HG02852 (cell line): Measurements from ENCODE around the gene TECTA.
"Not testable (repeated sequence)": the region's sequence is repeated elsewhere in the genome, so short reads cannot be mapped to it uniquely, and the experiment has no call there.

Experiments used
- ATAC-seq: cut with Tn5 transposase; IDR thresholded peaks from one replicate; pipeline ENCODE4 v1.9.1; 2021; ENCODE audit warnings: mild to moderate bottlenecking, moderate library complexity; ENCODE audit not compliant: unreplicated experiment

TECTA gene

DNA sequence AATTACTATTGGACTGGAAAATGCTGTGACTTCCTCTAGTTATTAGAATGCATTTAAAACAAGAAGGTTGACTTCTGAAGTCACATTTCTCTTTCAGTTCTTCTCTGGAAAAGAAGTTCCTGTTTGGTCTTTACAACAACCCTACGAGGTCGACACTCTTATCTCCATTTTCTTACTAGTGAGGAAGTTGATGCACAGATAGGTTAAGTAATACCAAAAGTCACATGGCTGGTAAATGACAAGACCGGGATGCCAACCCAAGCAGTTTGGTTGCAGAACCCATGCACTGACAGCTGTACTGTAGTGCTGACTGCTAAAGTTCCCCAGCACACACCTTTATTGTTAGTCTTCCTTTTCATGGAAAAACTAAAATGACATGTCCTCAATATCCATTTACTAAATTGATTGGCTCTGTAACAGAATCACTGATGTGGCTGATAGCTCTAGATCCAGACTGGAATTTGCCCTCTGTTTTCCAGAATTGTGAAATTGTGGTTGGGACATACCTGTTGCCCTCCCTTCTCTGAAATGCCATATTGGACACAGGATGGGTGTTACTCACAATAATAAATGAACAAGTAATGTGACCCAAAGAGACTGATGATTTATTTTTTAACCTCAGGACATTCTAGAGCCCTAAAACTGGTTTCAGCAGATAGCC, 9.4 kb upstream of the TECTA start:
- no peak for ATAC-seq

- ATAC-seq, result no peak
Observed at GRCh38 chr11:121095561-121095960, 5.5 kb upstream of the TECTA start.

GRCh38 chr11:121099364-121099763, 1.7 kb upstream of the TECTA start:
- ATAC-seq, result no peak

GRCh38 chr11:121099885-121100284, 1.2 kb upstream of the TECTA start:
- no peak for ATAC-seq

GRCh38 chr11:121104312-121104762, 3.3 kb downstream of the TECTA start:
- no peak for ATAC-seq

GRCh38 chr11:121105063-121105480, 4.0 kb downstream of the TECTA start:
- ATAC-seq, result no peak

- ATAC-seq, result no peak
Observed at GRCh38 chr11:121105481-121106195, 4.6 kb downstream of the TECTA start.

GRCh38 chr11:121106812-121107211, 5.8 kb downstream of the TECTA start:
- ATAC-seq, result no peak

DNA sequence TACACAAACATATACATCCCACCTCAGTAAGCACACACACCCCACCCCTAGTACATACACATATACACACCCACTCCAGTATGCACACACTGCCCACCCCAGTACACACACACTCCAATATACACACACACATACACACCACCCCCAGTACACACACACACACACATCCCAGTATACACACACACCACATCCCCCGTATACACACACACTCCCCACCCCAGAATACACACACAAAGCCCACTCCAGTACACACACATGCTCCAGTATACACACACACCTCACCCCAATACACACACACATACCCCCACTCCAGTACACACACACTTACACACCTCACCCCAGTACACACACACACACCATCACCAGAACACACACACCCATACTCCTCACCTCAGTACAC, 7.4 kb downstream of the TECTA start:
- no peak for ATAC-seq

- no peak for ATAC-seq
Observed at GRCh38 chr11:121109471-121109870, 8.4 kb downstream of the TECTA start.

GRCh38 chr11:121109916-121110586, 9.0 kb downstream of the TECTA start:
- no peak for ATAC-seq

DNA sequence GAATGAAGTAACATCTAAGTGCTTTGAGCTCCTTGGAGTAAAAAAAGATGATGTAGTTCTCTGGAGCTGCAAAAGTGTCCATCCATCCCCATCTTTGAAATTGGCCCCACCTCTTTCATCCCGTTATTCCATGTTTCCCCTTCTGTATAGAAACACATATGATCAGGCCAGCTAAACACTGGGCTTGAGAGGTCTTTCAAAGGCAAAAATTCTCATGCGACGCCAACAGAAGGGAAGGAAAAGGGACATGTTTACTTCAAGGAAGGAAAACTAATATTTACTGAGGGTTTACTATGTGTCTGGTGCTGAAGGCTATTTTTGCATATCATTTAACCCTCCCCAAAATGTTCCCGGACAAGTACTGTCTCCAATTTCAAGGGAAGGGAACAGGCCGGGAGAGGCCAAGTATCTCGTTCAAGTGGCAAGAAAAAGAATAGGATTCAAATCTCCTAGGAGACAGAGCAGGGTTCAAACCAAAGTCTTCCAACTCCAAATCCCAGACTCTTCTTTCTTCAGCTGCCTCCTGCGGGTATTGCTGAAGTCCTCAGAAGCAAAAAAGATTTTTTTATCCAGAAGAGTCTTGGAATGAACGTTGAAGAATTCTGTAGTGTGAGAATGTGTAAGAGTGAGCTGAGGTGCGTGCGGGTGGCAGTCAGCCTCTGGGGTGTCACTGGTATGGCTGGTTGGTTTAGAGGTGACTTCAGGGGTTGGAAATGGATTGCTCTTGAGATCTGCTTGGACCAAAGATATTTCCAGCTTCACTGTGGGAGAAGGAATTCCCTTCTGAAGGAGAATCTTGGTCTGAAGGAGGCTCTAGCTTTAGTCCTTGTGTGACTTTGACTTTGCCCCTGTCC, 10.1 kb downstream of the TECTA start:
- ATAC-seq, result no peak

- no peak for ATAC-seq
Observed at GRCh38 chr11:121112498-121113455, 11.7 kb downstream of the TECTA start.

DNA sequence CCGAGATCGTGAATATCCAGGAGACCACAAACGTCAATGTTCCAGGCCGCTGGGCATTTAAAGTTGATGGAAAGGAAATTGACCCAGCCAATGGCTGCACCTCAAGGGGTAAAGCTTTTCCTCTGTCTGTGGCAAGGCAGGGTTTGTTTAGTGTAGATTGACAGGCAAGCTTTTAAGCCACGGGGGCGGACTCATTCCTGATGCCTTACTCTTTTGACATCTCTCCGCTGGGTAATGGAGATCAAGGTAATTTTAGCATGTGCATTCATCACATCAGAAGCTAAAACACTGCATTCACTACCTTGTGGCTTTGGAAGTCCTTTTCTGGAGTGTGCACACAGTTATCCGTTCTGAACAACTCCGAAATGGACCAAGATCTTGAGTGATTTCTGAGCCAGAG, 12.6 kb downstream of the TECTA start:
- ATAC-seq, result no peak

GRCh38 chr11:121115024-121115423, 14.0 kb downstream of the TECTA start:
- not testable (repeated sequence) for ATAC-seq

DNA sequence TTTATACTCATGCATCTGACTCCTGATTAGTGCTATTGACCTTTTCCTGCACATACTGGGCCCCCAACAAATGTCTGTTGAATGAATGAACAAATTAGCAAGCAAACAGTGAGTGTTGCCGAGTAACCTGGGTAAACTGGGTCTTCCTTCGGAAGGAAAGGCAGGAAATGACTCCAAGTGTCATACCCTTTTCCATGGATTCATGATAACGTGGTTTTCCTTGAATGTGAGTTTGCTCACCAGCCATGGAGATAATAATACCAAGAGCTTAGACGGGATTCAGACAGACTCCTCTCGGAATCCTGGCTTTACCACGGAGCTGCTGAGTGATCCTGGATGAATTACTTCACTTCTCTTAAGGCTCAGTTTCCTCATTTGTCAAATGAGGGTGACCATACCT, 16.7 kb downstream of the TECTA start:
- ATAC-seq, result no peak

DNA sequence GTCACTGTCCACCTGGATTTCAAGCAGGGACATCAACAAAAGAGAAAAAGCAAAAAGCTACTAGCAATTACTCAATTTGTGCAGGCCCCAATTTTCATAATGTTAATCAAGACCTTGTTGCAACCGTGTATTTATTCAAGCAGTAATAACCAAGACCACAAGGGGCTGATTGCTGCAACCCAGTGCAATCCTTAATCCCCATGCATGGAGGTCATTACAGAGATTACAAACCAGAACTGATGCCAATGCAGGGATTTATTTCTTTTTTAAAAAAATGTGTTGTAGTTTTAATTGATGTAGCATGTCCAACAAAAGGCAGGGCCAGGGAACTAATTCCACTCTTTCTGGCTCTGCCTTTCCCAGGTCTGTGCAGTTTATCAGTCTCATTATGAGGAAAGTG, 18.4 kb downstream of the TECTA start:
- ATAC-seq, result no peak

DNA sequence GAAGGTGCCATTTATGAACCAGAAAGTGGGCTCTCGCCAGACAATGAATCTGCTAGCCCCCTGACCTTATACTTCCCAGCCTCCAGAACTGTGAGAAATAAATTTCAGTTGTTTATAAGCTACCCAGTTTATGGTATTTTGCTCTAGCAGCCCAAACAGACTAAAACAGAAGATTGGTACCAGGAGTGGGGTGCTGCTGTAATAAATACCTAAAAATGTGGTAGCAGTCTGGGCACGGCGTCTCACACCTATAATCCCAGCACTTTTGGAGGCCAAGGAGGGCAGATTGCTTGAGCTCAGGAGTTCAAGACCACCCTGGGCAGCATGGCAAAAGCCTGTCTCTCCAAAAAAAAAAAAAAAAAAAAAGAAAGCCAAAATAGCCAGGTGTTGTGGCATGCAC, 21.3 kb downstream of the TECTA start:
- no peak for ATAC-seq

GRCh38 chr11:121123496-121124069, 22.5 kb downstream of the TECTA start:
- ATAC-seq, result no peak

GRCh38 chr11:121127809-121128208, 26.8 kb downstream of the TECTA start:
- ATAC-seq, result no peak
